H1 (cell line): ENCODE data around the gene CAT. TPM values are rescaled to one million over a fixed set of nuclear protein-coding genes. Genes with fewer than 3 reads are reported as not detected.

Source experiments
- CTCF ChIA-PET: fragments of 300-600 bp; sonication (Branson Sonifier 250); formaldehyde crosslinking; loops from one replicate; lab custom pipeline; 2021; ENCODE audit not compliant: partially characterized antibody; lab: Charles Lee
- POLR2A ChIA-PET: fragments of 300-600 bp; sonication (Branson Sonifier 250); formaldehyde crosslinking; loops from one replicate; lab custom pipeline; 2021; ENCODE audit warnings: inconsistent platforms; ENCODE audit not compliant: partially characterized antibody; lab: Charles Lee
- DNase-seq, 2 experiments: peaks; one replicate each; pipeline versions ENCODE4 v3.0.0 to v3.0.0-alpha.2; 2010 to 2022; ENCODE audit warnings: low spot score in 2 of 2, low read depth in 1 of 2, mixed read lengths in 1 of 2
- FAIRE-seq: peaks from 2 replicates; lab custom pipeline; 2011; peaks lifted over from hg19 to GRCh38; lab: Jason Lieb, UNC
- H2AFZ ChIP-seq: 2 replicates; pipeline ENCODE4 v1.8.1; 2012; ENCODE audit warnings: low read length, inconsistent platforms
- H2AK5ac ChIP-seq: 2 replicates; pipeline ENCODE4 v1.6.1; 2013; ENCODE audit warnings: low read depth, low read length
- H2BK120ac ChIP-seq: replicated peaks from 2 replicates; pipeline ENCODE3; 2013; ENCODE audit warnings: low read depth, low read length, inconsistent platforms
- H2BK12ac ChIP-seq: 2 replicates; pipeline ENCODE4 v1.6.1; 2013; ENCODE audit warnings: low read depth, low read length
- H2BK15ac ChIP-seq: 2 replicates; pipeline ENCODE4 v1.6.1; 2013; ENCODE audit warnings: low read length
- H2BK20ac ChIP-seq: 2 replicates; pipeline ENCODE4 v1.6.1; 2013; ENCODE audit warnings: low read length
- H2BK5ac ChIP-seq: 2 replicates; pipeline ENCODE4 v1.6.1; 2013; ENCODE audit warnings: low read depth, low read length
- H3K14ac ChIP-seq: 2 replicates; pipeline ENCODE4 v1.6.1; 2013; ENCODE audit warnings: inconsistent platforms; ENCODE audit not compliant: insufficient read length
- H3K18ac ChIP-seq: 2 replicates; pipeline ENCODE4 v1.6.1; 2013; ENCODE audit warnings: low read length; ENCODE audit errors: extremely low read depth
- H3K23ac ChIP-seq: 2 replicates; pipeline ENCODE4 v1.6.1; 2013; ENCODE audit warnings: inconsistent platforms; ENCODE audit not compliant: insufficient read length
- H3K23me2 ChIP-seq: 2 replicates; pipeline ENCODE4 v1.6.1; 2013; ENCODE audit warnings: low read depth, low read length
- H3K27ac ChIP-seq: 2 replicates; pipeline ENCODE4 v1.6.1; 2011; ENCODE audit warnings: low read depth, low read length, inconsistent platforms
- H3K27me3 ChIP-seq, 4 experiments: replicated peaks in 1 of 4; 1 replicate in 1 of 4; 2 replicates in 3 of 4; pipeline versions ENCODE4 v1.6.1 to v1.8.1; 2011 to 2013; ENCODE audit warnings: low read length in 3 of 4, mild to moderate bottlenecking in 3 of 4, inconsistent platforms in 2 of 4, mixed read lengths in 2 of 4, moderate library complexity in 1 of 4; ENCODE audit not compliant: control insufficient read depth in 3 of 4, insufficient read depth in 3 of 4; ENCODE audit errors: extremely low read depth in 1 of 4
- H3K36me3 ChIP-seq, 4 experiments: 2 replicates each; pipeline versions ENCODE4 v1.6.1 to v1.8.1; 2011 to 2013; ENCODE audit warnings: mild to moderate bottlenecking in 4 of 4, low read length in 3 of 4, moderate library complexity in 2 of 4, control low read depth in 1 of 4, inconsistent platforms in 1 of 4; ENCODE audit not compliant: insufficient read depth in 4 of 4, control insufficient read depth in 2 of 4
- H3K4ac ChIP-seq: replicated peaks from 2 replicates; pipeline ENCODE3; 2013; ENCODE audit warnings: low read length, low read depth, mixed read lengths, inconsistent platforms; ENCODE audit not compliant: insufficient read length
- H3K4me1 ChIP-seq, 4 experiments: replicated peaks in 1 of 4; 1 replicate in 1 of 4; 2 replicates in 3 of 4; pipeline versions ENCODE4 v1.6.1 to v1.8.1; 2011 to 2013; ENCODE audit warnings: low read length in 3 of 4, inconsistent platforms in 2 of 4, mixed read lengths in 1 of 4; ENCODE audit not compliant: insufficient read depth in 4 of 4, control insufficient read depth in 3 of 4
- H3K4me2 ChIP-seq, 2 experiments: 2 replicates each; pipeline versions ENCODE4 v1.6.1 to v1.8.1; 2011 to 2013; ENCODE audit warnings: low read depth in 2 of 2, low read length in 2 of 2, control low read depth in 1 of 2, inconsistent platforms in 1 of 2, mild to moderate bottlenecking in 1 of 2; ENCODE audit not compliant: insufficient read depth in 1 of 2
- H3K4me3 ChIP-seq, 4 experiments: fragments of 200-600, 300-600 bp in 1 of 4; sonication (generic), shearing (Covaris generic), sonication (Bioruptor Twin) in 1 of 4; 2 replicates each; pipeline versions ENCODE4 v1.5.1 to v1.8.1; 2011 to 2016; ENCODE audit warnings: low read length in 4 of 4, low read depth in 3 of 4, control low read depth in 2 of 4, inconsistent platforms in 2 of 4, mild to moderate bottlenecking in 2 of 4, mixed read lengths in 1 of 4, moderate library complexity in 1 of 4; ENCODE audit not compliant: insufficient read depth in 2 of 4; ENCODE audit errors: extremely low read depth in 1 of 4
- H3K56ac ChIP-seq: replicated peaks from 2 replicates; pipeline ENCODE3; 2013; ENCODE audit warnings: low read depth, mild to moderate bottlenecking, mixed read lengths, low read length, inconsistent platforms; ENCODE audit not compliant: insufficient read length
- H3K79me1 ChIP-seq: 2 replicates; pipeline ENCODE4 v1.6.1; 2013; ENCODE audit warnings: low read depth, low read length, control low read depth
- H3K79me2 ChIP-seq, 2 experiments: 2 replicates each; pipeline versions ENCODE4 v1.6.1 to v1.8.1; 2012 to 2013; ENCODE audit warnings: low read length in 2 of 2, mild to moderate bottlenecking in 2 of 2, inconsistent platforms in 1 of 2; ENCODE audit not compliant: insufficient read depth in 2 of 2, control insufficient read depth in 1 of 2
- H3K9ac ChIP-seq, 4 experiments: replicated peaks in 1 of 4; 1 replicate in 1 of 4; 2 replicates in 3 of 4; pipeline versions ENCODE4 v1.6.1 to v1.8.1; 2011 to 2013; ENCODE audit warnings: low read depth in 3 of 4, low read length in 3 of 4, control low read depth in 2 of 4, mild to moderate bottlenecking in 2 of 4, moderate library complexity in 2 of 4, inconsistent platforms in 1 of 4; ENCODE audit errors: extremely low read depth in 1 of 4
- H3K9me3 ChIP-seq, 2 experiments: 2 replicates each; pipeline versions ENCODE4 v1.6.1 to v1.8.1; 2012 to 2013; ENCODE audit warnings: mild to moderate bottlenecking in 2 of 2, moderate library complexity in 2 of 2, control low read depth in 1 of 2, inconsistent platforms in 1 of 2, low read depth in 1 of 2, low read length in 1 of 2, mixed read lengths in 1 of 2; ENCODE audit not compliant: insufficient read depth in 2 of 2
- H4K20me1 ChIP-seq, 2 experiments: replicated peaks in 1 of 2; 2 replicates each; pipeline versions ENCODE3 to v1.8.1; 2011 to 2013; ENCODE audit warnings: inconsistent platforms in 2 of 2, low read length in 2 of 2, mild to moderate bottlenecking in 1 of 2; ENCODE audit not compliant: insufficient read depth in 2 of 2, control insufficient read depth in 1 of 2
- H4K5ac ChIP-seq: 2 replicates; pipeline ENCODE4 v1.6.1; 2013; ENCODE audit warnings: low read length, low read depth, mixed read lengths, inconsistent platforms; ENCODE audit not compliant: insufficient read length
- H4K8ac ChIP-seq: 2 replicates; pipeline ENCODE4 v1.8.0; 2013; ENCODE audit warnings: mild to moderate bottlenecking, moderate library complexity, low read length, inconsistent platforms; ENCODE audit not compliant: insufficient read depth; ENCODE audit errors: extremely low read depth
- H4K91ac ChIP-seq: replicated peaks from 2 replicates; pipeline ENCODE3; 2013; ENCODE audit warnings: low read length, mixed read lengths, inconsistent platforms; ENCODE audit not compliant: insufficient read length
- TEAD4 ChIP-seq: IDR thresholded peaks from 2 replicates; pipeline ENCODE4 v1.6.1; 2012; ENCODE audit warnings: low read depth, low read length, inconsistent platforms, mixed read lengths
- ZNF274 ChIP-seq: IDR thresholded peaks from 2 replicates; pipeline ENCODE4 v1.7.0; 2012; ENCODE audit warnings: low read length, borderline replicate concordance; ENCODE audit errors: extremely low read depth
- WGBS, 2 experiments: shearing (Covaris generic) in 1 of 2; methylation state at CpG; one replicate each; pipeline versions ENCODE4 v1.1.6 to v1.1.7; 2013 to 2015; ENCODE audit warnings: low lambda C conversion rate in 2 of 2, mixed read lengths in 2 of 2, inconsistent platforms in 1 of 2, low coverage in 1 of 2, missing lambda C conversion rate in 1 of 2; ENCODE audit not compliant: insufficient replicate concordance in 2 of 2, insufficient coverage in 1 of 2, insufficient read length in 1 of 2; ENCODE audit errors: extremely low coverage in 1 of 2, missing lambda C conversion rate in 1 of 2; 5-methylcytosine and 5-hydroxymethylcytosine counted together
- polyA plus RNA-seq, 7 experiments: library from polyadenylated mRNA; depleted of rRNA in 3 of 7; stranded (reverse) in 5 of 7; unstranded in 2 of 7; fragments of >200 nt in 5 of 7; fragments of 200-250 nt in 2 of 7; gene quantifications; 1 replicate in 5 of 7; 2 replicates in 1 of 7; 4 replicates in 1 of 7; pipeline versions ENCODE4 v1.2.1 to v1.2.3, GENCODE V29; 2011 to 2013; ENCODE audit warnings: missing spikeins in 2 of 7, mixed read lengths in 2 of 7
- total RNA-seq: library from RNA; stranded (reverse); fragmentation: NEBNext Ultra II Directional; extraction: Animal tissue kit (Norgen Biotek cat#: 25700); gene quantifications from 2 replicates; pipeline ENCODE4 v1.2.1, GENCODE V29; 2021

The CAT gene
- total and polyA plus RNA-seq, 2 of the 8 experiments (the other 6 are each of a cell fraction or from before 2014, with no cell fraction given) = 9.6 to 15.0 TPM

GRCh38 chr11:34490304-34490703 is 51.6 kb downstream of the CAT start:
- WGBS, 2 experiments = 83% methylated on average over 2 of the region's 2 CpGs; no CpG with 5 or more reads in 1 of the 2 experiments
- H2BK120ac ChIP-seq = no peak overlapping the region
- H3K4ac ChIP-seq = no peak overlapping the region
- no peak overlapping the region for H4K8ac ChIP-seq
- H3K9me3 ChIP-seq = no peaks in the 10 kb centered on the region
- no peak overlapping the region for H3K9ac ChIP-seq
- H3K4me1 ChIP-seq = no peaks in the 10 kb centered on the region
- no peaks in the 10 kb centered on the region for H3K27me3 ChIP-seq
- H3K4me3 ChIP-seq = no peak overlapping the region
- no peaks in the 10 kb centered on the region for H3K79me1 ChIP-seq
- H4K20me1 ChIP-seq = no peaks in the 10 kb centered on the region
- H3K79me2 ChIP-seq = no peaks in the 10 kb centered on the region
- no peak overlapping the region for H3K23ac ChIP-seq
- no peak overlapping the region for H3K14ac ChIP-seq
- H2BK12ac ChIP-seq = no peak overlapping the region
- no peak overlapping the region for H2BK5ac ChIP-seq
- H3K36me3 ChIP-seq = no peaks in the 10 kb centered on the region
- no peak overlapping the region for H3K56ac ChIP-seq
- H4K5ac ChIP-seq = no peak overlapping the region
- DNase-seq (no peak), FAIRE-seq (peak; percentile 19)
- no peak overlapping the region for H3K27ac ChIP-seq
- H2AK5ac ChIP-seq = no peak overlapping the region
- ChIA-PET POLR2A (interaction anchor here (0.6 kb wide), 1 partner anchor 10 kb away, joined by 3 read pairs; no protein-coding TSS in a partner anchor), CTCF (interaction anchor here (0.6 to 1.4 kb wide), 9 partner anchors 11 to 911 kb away, joined by 3 to 6 read pairs (median 3); partner anchors contain the start of gene ELF5)
- H2AFZ ChIP-seq = no peak overlapping the region
- no peaks in the 10 kb centered on the region for H3K23me2 ChIP-seq
- no peak overlapping the region for H2BK20ac ChIP-seq
- no peak overlapping the region for H2BK15ac ChIP-seq
- H3K4me2 ChIP-seq = no peak overlapping the region
- no peak overlapping the region for H3K18ac ChIP-seq
- no peak for TF ChIP-seq ZNF274
- peak; percentile 65; the same call in 1 of the 2 replicates for TF ChIP-seq TEAD4
- H4K91ac ChIP-seq = no peak overlapping the region
